Thoracic aorta (tissue), 2 donors: ENCODE results near the gene SULF2. TPM values are rescaled to one million over a fixed set of nuclear protein-coding genes. Genes with fewer than 3 reads are reported as not detected.

Source experiments
- ATAC-seq: fragments of 150-250 bp; one replicate; pipeline ENCODE4 v1.8.0; 2017; ENCODE audit warnings: low read depth; ENCODE audit not compliant: insufficient number of reproducible peaks, low FRiP score
- DNase-seq: peaks from one replicate; pipeline ENCODE4 v3.0.0-alpha.2; 2020; ENCODE audit warnings: low spot score
- H3K27ac ChIP-seq, 2 donors: fragments of 200-600 bp; sonication (generic); 1 replicate in 1 of 2; 2 replicates in 1 of 2; pipeline ENCODE4 v1.5.1; 2016; ENCODE audit warnings: mild to moderate bottlenecking in 2 of 2, moderate library complexity in 2 of 2
- H3K27me3 ChIP-seq: fragments of 200-600 bp; sonication (generic); replicated peaks from 2 replicates; pipeline ENCODE4 v1.6.0; 2016; ENCODE audit warnings: mild to moderate bottlenecking; ENCODE audit not compliant: insufficient read depth
- H3K36me3 ChIP-seq: fragments of 200-600 bp; sonication (generic); one replicate; pipeline ENCODE4 v1.5.1; 2016
- H3K4me1 ChIP-seq, 2 donors: fragments of 200-600 bp; sonication (generic); 1 replicate in 1 of 2; 2 replicates in 1 of 2; pipeline versions ENCODE4 v1.5.1 to v1.6.0; 2016; ENCODE audit warnings: low read depth in 2 of 2, mild to moderate bottlenecking in 1 of 2; ENCODE audit not compliant: control insufficient read depth in 1 of 2
- H3K4me3 ChIP-seq: fragments of 200-600 bp; sonication (generic); 2 replicates; pipeline ENCODE4 v1.5.1; 2016; ENCODE audit warnings: mild to moderate bottlenecking
- H3K9me3 ChIP-seq: fragments of 200-600 bp; sonication (generic); 2 replicates; pipeline ENCODE4 v1.5.1; 2016
- total RNA-seq, 2 donors: library from RNA; depleted of rRNA; stranded (reverse); fragments of >200 nt; gene quantifications; one replicate each; pipeline versions ENCODE4 v1.1.0 to v1.2.3, GENCODE V29; 2016
- TF ChIP-seq, protein P1 (sequence below): fragments of 200-600 bp; sonication (generic); IDR thresholded peaks from one replicate; pipeline ENCODE4 v1.5.1; 2019; ENCODE audit warnings: antibody characterized with exemption

The SULF2 gene
- total RNA-seq, 2 donors from 2014 or later: 39.0 to 53.9 TPM

DNA sequence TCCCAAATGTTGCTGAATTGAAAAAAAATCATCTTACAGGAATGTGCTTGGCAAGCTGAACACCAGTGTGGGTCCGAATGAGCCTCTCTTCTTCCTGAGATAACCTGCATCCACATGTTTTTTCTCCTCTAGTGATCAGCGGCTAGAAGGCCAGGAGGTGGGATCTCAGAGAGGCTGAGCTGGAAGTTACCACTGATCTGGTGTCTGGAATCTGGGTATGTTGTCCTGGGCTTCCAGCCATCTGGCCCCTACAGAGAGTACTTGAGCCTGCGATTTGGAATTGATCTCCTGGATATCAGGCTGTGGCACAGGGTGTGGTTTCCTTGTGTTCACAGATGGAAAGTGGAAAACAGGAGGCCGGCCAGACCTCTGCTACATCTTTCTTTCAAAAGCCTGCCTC, 35.9 kb downstream of the SULF2 start:
- DNase-seq (no peak), ATAC-seq (no peak)
- Histone ChIP-seq H3K4me1 (peaks cover 10 to 19% of the 10 kb centered on the region in 2 donors), H3K4me3 (no peak overlapping the region), H3K9me3 (no peaks in the 10 kb centered on the region), H3K27me3 (no peaks in the 10 kb centered on the region), H3K36me3 (no peaks in the 10 kb centered on the region), H3K27ac (no peak overlapping the region)
- TF ChIP-seq, protein P1, sequence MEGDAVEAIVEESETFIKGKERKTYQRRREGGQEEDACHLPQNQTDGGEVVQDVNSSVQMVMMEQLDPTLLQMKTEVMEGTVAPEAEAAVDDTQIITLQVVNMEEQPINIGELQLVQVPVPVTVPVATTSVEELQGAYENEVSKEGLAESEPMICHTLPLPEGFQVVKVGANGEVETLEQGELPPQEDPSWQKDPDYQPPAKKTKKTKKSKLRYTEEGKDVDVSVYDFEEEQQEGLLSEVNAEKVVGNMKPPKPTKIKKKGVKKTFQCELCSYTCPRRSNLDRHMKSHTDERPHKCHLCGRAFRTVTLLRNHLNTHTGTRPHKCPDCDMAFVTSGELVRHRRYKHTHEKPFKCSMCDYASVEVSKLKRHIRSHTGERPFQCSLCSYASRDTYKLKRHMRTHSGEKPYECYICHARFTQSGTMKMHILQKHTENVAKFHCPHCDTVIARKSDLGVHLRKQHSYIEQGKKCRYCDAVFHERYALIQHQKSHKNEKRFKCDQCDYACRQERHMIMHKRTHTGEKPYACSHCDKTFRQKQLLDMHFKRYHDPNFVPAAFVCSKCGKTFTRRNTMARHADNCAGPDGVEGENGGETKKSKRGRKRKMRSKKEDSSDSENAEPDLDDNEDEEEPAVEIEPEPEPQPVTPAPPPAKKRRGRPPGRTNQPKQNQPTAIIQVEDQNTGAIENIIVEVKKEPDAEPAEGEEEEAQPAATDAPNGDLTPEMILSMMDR: no peak

DNA sequence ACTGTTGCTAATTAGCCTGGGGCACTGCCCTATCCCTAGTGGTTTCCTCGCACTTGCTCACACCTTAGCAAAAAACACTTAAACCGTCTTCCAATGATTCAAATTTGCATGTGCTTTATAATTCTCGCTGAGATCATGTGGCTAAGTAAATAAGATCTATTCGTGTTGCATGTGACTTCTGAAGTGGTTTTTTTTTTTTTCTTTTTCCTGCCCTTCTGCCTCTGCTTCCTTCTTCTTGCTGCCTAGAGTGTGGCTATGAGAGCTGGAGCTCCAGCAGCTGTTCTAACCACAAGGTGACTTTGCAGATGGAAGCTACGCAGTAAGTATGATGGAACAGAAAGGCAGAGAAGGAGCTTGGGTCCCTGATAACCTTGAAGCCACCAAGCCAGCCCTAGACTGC, 36.5 kb downstream of the SULF2 start:
- Histone ChIP-seq H3K27me3 (no peaks in the 10 kb centered on the region), H3K9me3 (no peaks in the 10 kb centered on the region), H3K27ac (no peak overlapping the region), H3K4me3 (no peak overlapping the region), H3K36me3 (no peaks in the 10 kb centered on the region), H3K4me1 (peaks cover 10 to 19% of the 10 kb centered on the region in 2 donors)
- TF ChIP-seq, protein P1: no peak
- DNase-seq (no peak), ATAC-seq (no peak)

DNA sequence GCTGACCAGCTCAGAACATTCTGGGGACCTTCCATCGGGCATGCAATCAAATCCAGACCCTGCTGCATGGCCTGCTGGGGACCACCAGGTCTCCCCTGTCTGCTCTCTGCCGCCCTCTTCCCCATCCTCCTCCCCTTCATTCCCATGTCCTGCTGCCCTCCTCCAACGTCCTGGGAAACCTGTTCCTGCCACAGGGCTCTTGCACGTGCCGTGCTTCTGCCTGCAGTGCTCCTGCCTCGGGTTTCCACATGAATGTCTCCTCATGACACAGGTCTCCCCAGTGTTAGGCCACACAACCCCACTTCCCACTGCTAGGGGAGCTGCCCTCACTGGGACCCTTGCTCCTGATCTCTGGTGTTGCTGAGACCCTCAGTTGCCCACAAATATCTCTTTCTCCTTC, 37.2 kb downstream of the SULF2 start:
- Histone ChIP-seq H3K27me3 (no peaks in the 10 kb centered on the region), H3K36me3 (no peaks in the 10 kb centered on the region), H3K4me3 (no peak overlapping the region), H3K4me1 (peaks cover 10 to 19% of the 10 kb centered on the region in 2 donors), H3K9me3 (no peaks in the 10 kb centered on the region), H3K27ac (no peak overlapping the region)
- DNase-seq (no peak), ATAC-seq (no peak)
- TF ChIP-seq, protein P1: no peak

DNA sequence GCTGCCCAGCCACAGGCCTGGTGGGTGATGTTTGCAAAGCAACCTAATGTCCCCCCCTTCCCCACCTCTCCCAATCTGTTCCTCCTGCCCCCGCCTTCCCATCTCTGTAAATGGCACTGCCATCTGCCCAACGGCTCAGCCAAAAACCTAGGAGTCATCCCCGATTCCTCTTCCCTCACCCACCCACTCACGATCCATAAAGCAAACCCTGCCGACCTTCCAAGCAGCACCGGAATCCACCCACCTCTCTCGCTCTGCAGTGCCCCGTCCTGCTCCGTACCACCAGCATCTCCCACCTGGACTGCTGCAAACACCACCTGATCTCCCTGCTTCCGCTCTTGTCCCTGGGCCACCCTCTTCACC, 37.6 kb downstream of the SULF2 start:
- Histone ChIP-seq H3K27ac (no peak overlapping the region), H3K27me3 (no peaks in the 10 kb centered on the region), H3K36me3 (no peaks in the 10 kb centered on the region), H3K4me3 (no peak overlapping the region), H3K4me1 (peaks cover 10 to 19% of the 10 kb centered on the region in 2 donors), H3K9me3 (no peaks in the 10 kb centered on the region)
- TF ChIP-seq, protein P1: no peak
- DNase-seq (no peak), ATAC-seq (no peak)

DNA sequence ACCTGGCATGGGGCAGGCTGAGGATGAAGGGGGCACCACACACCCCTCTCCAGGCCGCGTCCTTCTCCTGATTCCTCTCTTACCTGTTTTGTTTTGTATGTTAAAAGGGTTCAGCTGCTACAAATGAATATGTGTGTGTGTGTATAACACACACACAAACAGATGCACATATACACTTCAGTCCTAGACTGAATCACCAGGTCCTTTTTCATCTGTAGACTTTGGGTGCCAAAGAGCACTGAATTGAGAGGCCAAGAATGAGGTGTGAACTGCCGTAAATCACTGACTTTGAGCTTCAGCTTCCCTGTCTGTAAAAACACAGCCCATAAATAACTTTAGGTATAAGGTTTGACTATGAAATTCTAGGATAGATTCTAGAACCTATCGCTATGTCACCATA, 40.5 kb downstream of the SULF2 start:
- H3K27me3 ChIP-seq: no peaks in the 10 kb centered on the region
- TF ChIP-seq, protein P1: no peak
- H3K27ac ChIP-seq: no peak overlapping the region
- no peak for DNase-seq
- H3K4me1 ChIP-seq: peaks cover 8 to 31% of the 10 kb centered on the region in 2 donors
- ATAC-seq: no peak
- H3K4me3 ChIP-seq: no peak overlapping the region
- H3K36me3 ChIP-seq: no peaks in the 10 kb centered on the region
- no peaks in the 10 kb centered on the region for H3K9me3 ChIP-seq
